A549 (cell line): ENCODE results near the gene LIMS1. TPM values are rescaled to one million over a fixed set of nuclear protein-coding genes. Genes with fewer than 3 reads are reported as not detected.
"Not testable (repeated sequence)": the region's sequence is repeated elsewhere in the genome, so short reads cannot be mapped to it uniquely, and the experiment has no call there.

Experiments
- ATAC-seq, 2 experiments: fragments of 200-7000 bp in 1 of 2; fragments of >200 bp in 1 of 2; cut with Nextera tagmentation in 1 of 2; cut with Tn5 transposase in 1 of 2; 3 replicates each; pipeline versions ENCODE4 v1.8.0 to v1.9.1; 2018 to 2020; ENCODE audit warnings: mild to moderate bottlenecking in 1 of 2, moderate library complexity in 1 of 2
- CTCF ChIA-PET: fragments of 300-600 bp; sonication (Branson Sonifier 250); formaldehyde crosslinking; extraction: SDS; loops from one replicate; lab custom pipeline; 2021; ENCODE audit warnings: antibody characterized with exemption, inconsistent platforms; lab: Yijun Ruan, JAX
- POLR2A ChIA-PET: fragments of 350-600 bp; formaldehyde crosslinking; extraction: SDS; loops from one replicate; lab custom pipeline; 2021; ENCODE audit warnings: antibody characterized with exemption, inconsistent platforms; lab: Yijun Ruan, JAX
- DNase-seq, 2 experiments: peaks; one replicate each; pipeline versions ENCODE4 v3.0.0 to v3.0.0-alpha.2; 2011 to 2016; ENCODE audit warnings: low read depth in 1 of 2, low spot score in 1 of 2
- FAIRE-seq: peaks from 2 replicates; lab custom pipeline; 2011; peaks lifted over from hg19 to GRCh38; lab: Jason Lieb, UNC
- H3K27ac ChIP-seq, 2 experiments: fragments of >200 bp; sonication (Bioruptor Twin); formaldehyde crosslinking; 3 replicates each; pipeline ENCODE4 v1.5.1; 2016 to 2017
- H3K4me1 ChIP-seq: fragments of >200 bp; sonication (Bioruptor Twin); formaldehyde crosslinking; 3 replicates; pipeline ENCODE4 v1.6.1; 2016
- H3K4me2 ChIP-seq: fragments of >200 bp; sonication (Bioruptor Twin); formaldehyde crosslinking; 3 replicates; pipeline ENCODE4 v1.6.1; 2016
- H3K4me3 ChIP-seq: fragments of >200 bp; sonication (Bioruptor Twin); formaldehyde crosslinking; 3 replicates; pipeline ENCODE4 v1.5.1; 2016
- H3K9me3 ChIP-seq: fragments of >200 bp; sonication (Bioruptor Twin); formaldehyde crosslinking; 3 replicates; pipeline ENCODE4 v1.6.1; 2016
- BHLHE40 ChIP-seq: IDR thresholded peaks from 2 replicates; pipeline ENCODE4 v1.6.1; 2012; ENCODE audit warnings: low read depth, low read length, inconsistent platforms
- CBX2 ChIP-seq: fragments of 200-600 bp; sonication (generic); IDR thresholded peaks from 2 replicates; pipeline ENCODE4 v1.6.1; 2016; ENCODE audit warnings: low read depth, mild to moderate bottlenecking, borderline replicate concordance
- CEBPB ChIP-seq, 2 experiments: fragments of >200 bp in 1 of 2; sonication (Bioruptor Twin) in 1 of 2; formaldehyde crosslinking in 1 of 2; IDR thresholded peaks; 2 replicates each; pipeline ENCODE4 v1.6.1; 2012 to 2016
- EHMT2 ChIP-seq: fragments of 200-600 bp; sonication (generic); IDR thresholded peaks from 2 replicates; pipeline ENCODE4 v1.6.1; 2016; ENCODE audit warnings: antibody characterized with exemption, low read depth, mild to moderate bottlenecking, moderate library complexity
- FOSB ChIP-seq: fragments of 250-450 bp; sonication (Bioruptor Pico); IDR thresholded peaks from 2 replicates; pipeline ENCODE4 v1.5.0; 2020; ENCODE audit warnings: mild to moderate bottlenecking, moderate library complexity
- FOSL2 ChIP-seq, 2 experiments: fragments of 450-650 bp in 1 of 2; fragments of >200 bp in 1 of 2; sonication (Bioruptor Twin) in 1 of 2; formaldehyde crosslinking; IDR thresholded peaks; 2 replicates each; pipeline versions ENCODE4 v1.5.0 to v1.6.1; 2016 to 2020; ENCODE audit warnings: mild to moderate bottlenecking in 1 of 2, moderate library complexity in 1 of 2
- HDAC2 ChIP-seq: fragments of 200-600 bp; sonication (generic); IDR thresholded peaks from 2 replicates; pipeline ENCODE4 v1.6.1; 2016
- JUN ChIP-seq, 2 experiments: fragments of >200 bp; sonication (Bioruptor Twin); formaldehyde crosslinking; IDR thresholded peaks; 2 replicates in 1 of 2; 3 replicates in 1 of 2; pipeline ENCODE4 v1.6.1; 2016 to 2017
- MAFK ChIP-seq: fragments of 450-650 bp; IDR thresholded peaks from 2 replicates; pipeline ENCODE4 v1.6.1; 2014; ENCODE audit not compliant: partially characterized antibody
- MYC ChIP-seq: IDR thresholded peaks from 2 replicates; pipeline ENCODE4 v1.6.1; 2012; ENCODE audit warnings: mild to moderate bottlenecking, inconsistent platforms, low read length, improper control_type of control experiment, borderline replicate concordance
- NFE2L2 ChIP-seq: fragments of 150-350 bp; conservative IDR thresholded peaks from 2 replicates; pipeline ENCODE4 v1.6.1; 2014; ENCODE audit warnings: low read length
- POLR2A ChIP-seq: IDR thresholded peaks from 2 replicates; pipeline ENCODE4 v1.6.1; 2012; ENCODE audit warnings: mild to moderate bottlenecking, low read length
- RARB ChIP-seq: fragments of 250-450 bp; sonication (Bioruptor Pico); IDR thresholded peaks from 2 replicates; pipeline ENCODE4 v1.8.0; 2021; ENCODE audit warnings: mild to moderate bottlenecking, moderate library complexity
- SMC3 ChIP-seq: fragments of >200 bp; sonication (Bioruptor Twin); formaldehyde crosslinking; IDR thresholded peaks from 3 replicates; pipeline ENCODE4 v1.6.1; 2018; ENCODE audit warnings: inconsistent platforms
- TP53 ChIP-seq: fragments of 250-450 bp; sonication (Bioruptor Pico); IDR thresholded peaks from 2 replicates; pipeline ENCODE4 v1.5.0; 2021; ENCODE audit warnings: mild to moderate bottlenecking, moderate library complexity
- WGBS: methylation state at CpG from one replicate; pipeline ENCODE4 v1.1.6; 2017; ENCODE audit errors: missing lambda C conversion rate; 5-methylcytosine and 5-hydroxymethylcytosine counted together
- polyA plus RNA-seq, 4 experiments: library from polyadenylated mRNA; depleted of rRNA in 3 of 4; stranded (reverse); fragments of >200 nt; fragmentation: RNase III in 1 of 4; extraction: RNeasy Plus Mini Kit Qiagen cat#74134 plus additional on column Dnase treatment in 1 of 4; gene quantifications; 2 replicates in 3 of 4; 3 replicates in 1 of 4; pipeline ENCODE4 v1.2.3, GENCODE V29; 2011 to 2017
- TF ChIP-seq, protein P1 (sequence below): fragments of 450-650 bp; IDR thresholded peaks from 2 replicates; pipeline ENCODE4 v1.6.1; 2014; ENCODE audit warnings: antibody characterized with exemption
- TF ChIP-seq, protein P2 (sequence below): fragments of >200 bp; sonication (Bioruptor Twin); formaldehyde crosslinking; IDR thresholded peaks from 3 replicates; pipeline ENCODE4 v1.6.1; 2016
- TF ChIP-seq, protein P3 (sequence below): IDR thresholded peaks from 2 replicates; pipeline ENCODE4 v1.6.1; 2012
- TF ChIP-seq, protein P4 (sequence below): fragments of >200 bp; sonication (Bioruptor Twin); formaldehyde crosslinking; IDR thresholded peaks from 3 replicates; pipeline ENCODE4 v1.5.1; 2016

Gene LIMS1
- polyA plus RNA-seq, 2 of the 4 experiments (the other 2 are of a cell fraction), result 40.0 to 94.1 TPM

DNA sequence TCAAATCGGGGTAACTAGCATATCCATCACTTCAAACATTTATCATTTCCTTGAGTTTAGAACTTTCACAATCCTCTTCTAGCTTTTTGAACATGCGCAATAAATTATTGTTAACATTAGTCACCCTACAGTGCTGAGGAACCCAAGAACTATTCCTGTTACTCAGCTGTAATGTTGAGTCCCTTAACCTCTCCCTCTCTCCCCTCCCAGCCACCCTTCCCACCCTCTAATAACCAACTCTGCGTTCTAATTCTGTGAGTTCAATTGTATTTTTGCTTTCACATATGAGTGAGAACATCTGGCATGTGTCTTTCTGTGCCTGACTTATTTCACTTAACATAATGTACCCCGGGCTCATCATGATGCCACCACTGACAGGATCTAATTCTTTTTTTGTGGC lies 106.5 kb downstream of the LIMS1 start:
- TF ChIP-seq, protein P1, sequence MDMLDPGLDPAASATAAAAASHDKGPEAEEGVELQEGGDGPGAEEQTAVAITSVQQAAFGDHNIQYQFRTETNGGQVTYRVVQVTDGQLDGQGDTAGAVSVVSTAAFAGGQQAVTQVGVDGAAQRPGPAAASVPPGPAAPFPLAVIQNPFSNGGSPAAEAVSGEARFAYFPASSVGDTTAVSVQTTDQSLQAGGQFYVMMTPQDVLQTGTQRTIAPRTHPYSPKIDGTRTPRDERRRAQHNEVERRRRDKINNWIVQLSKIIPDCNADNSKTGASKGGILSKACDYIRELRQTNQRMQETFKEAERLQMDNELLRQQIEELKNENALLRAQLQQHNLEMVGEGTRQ, result no peak
- TF ChIP-seq FOSL2 (IDR thresholded peaks at IDR 0.05), result no peak
- TF ChIP-seq FOSL2 (CRISPR knock-in tag; IDR thresholded peaks at IDR 0.05), result peak; percentile 55
- TF ChIP-seq TP53, result no peak
- TF ChIP-seq CEBPB (IDR thresholded peaks at IDR 0.05), result peak in 1 of 2 experiments; percentile 37; a peak in 1 of 4 replicates
- peak; percentile 27 to 49 for DNase-seq
- peak; percentile 70; a peak in 5 of 6 replicates for ATAC-seq
- peak overlapping the region; percentile 57 to 78; a peak in 5 of 6 replicates for H3K27ac ChIP-seq
- WGBS, result 28% methylated on average over 4 of the region's 4 CpGs
- H3K4me2 ChIP-seq, result peak overlapping the region; percentile 65
- no peaks in the 10 kb centered on the region for H3K9me3 ChIP-seq
- no peak overlapping the region for H3K4me3 ChIP-seq
- FAIRE-seq, result no peak
- CTCF ChIA-PET, result interaction anchor here (1.5 kb wide), 1 partner anchor 11 kb away, joined by 4 read pairs; no protein-coding TSS in a partner anchor
- H3K4me1 ChIP-seq, result peaks cover 46% of the 10 kb centered on the region
- POLR2A ChIA-PET, result interaction anchor here (1.7 kb wide), 1 partner anchor 107 kb away, joined by 4 read pairs; no protein-coding TSS in a partner anchor

DNA sequence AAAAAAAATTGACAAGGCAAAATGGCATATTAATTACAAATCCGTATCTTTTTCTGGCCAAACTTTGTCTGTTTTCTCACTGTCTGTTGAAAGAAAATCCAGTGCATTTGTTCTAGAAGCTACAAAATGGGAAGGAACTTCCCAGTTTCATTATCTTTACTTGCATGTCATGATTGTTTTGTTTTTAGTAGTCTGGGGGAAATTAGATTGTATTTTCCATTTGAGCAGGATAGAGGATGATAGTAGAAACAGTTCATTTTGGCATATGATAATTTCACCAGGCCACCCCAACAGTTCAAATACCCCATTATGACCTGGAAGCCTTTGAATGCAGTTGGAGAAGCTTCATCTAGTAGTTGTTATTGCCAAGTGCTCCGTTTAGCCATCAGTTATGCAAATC lies 107.5 kb downstream of the LIMS1 start:
- 88% methylated on average over 2 of the region's 2 CpGs for WGBS
- no peak for TF ChIP-seq CBX2
- TF ChIP-seq, protein P2, sequence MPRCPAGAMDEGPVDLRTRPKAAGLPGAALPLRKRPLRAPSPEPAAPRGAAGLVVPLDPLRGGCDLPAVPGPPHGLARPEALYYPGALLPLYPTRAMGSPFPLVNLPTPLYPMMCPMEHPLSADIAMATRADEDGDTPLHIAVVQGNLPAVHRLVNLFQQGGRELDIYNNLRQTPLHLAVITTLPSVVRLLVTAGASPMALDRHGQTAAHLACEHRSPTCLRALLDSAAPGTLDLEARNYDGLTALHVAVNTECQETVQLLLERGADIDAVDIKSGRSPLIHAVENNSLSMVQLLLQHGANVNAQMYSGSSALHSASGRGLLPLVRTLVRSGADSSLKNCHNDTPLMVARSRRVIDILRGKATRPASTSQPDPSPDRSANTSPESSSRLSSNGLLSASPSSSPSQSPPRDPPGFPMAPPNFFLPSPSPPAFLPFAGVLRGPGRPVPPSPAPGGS, result no peak
- TF ChIP-seq MYC, result no peak
- no peak for TF ChIP-seq FOSL2 (IDR thresholded peaks at IDR 0.05)
- no peak for TF ChIP-seq FOSL2 (CRISPR knock-in tag; IDR thresholded peaks at IDR 0.05)
- no peak for FAIRE-seq
- no peak for DNase-seq
- no peak overlapping the region for H3K4me2 ChIP-seq
- H3K9me3 ChIP-seq, result no peaks in the 10 kb centered on the region
- no peak for ATAC-seq
- H3K27ac ChIP-seq, result no peak overlapping the region
- peaks cover 36% of the 10 kb centered on the region for H3K4me1 ChIP-seq
- ChIA-PET POLR2A (no interaction called here), CTCF (interaction anchor here (1.4 kb wide), 1 partner anchor 68 kb away, joined by 6 read pairs; no protein-coding TSS in a partner anchor)
- H3K4me3 ChIP-seq, result no peak overlapping the region

DNA sequence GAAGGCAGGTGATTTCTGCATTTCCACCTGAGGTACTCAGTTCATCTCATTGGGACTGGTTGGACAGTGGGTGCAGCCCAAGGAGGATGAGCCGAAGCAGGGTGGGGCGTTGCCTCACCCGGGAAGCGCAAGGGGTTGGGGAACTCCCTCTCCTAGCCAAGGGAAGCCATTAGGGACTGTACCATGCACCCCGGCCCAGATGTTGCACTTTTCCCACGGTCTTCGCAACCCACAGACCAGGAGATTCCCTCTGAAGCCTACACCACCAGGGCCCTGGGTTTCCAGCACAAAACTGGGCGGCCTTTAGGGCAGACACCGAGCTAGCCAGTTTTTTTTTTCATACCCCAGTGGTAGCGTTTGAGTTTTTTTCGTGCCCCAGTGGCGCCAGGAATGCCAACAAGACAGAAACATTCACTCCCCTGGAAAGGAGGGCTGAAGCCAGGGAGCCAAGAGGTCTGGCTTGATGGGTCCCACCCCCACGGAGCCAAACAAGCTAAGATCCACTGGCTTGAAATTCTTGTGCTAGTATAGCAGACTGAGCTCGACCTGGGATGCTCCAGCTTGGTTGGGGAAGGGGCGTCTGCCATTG lies 109.1 kb downstream of the LIMS1 start:
- Histone ChIP-seq H3K9me3 (no peaks in the 10 kb centered on the region), H3K4me2 (no peak overlapping the region), H3K27ac (no peak overlapping the region)
- CTCF ChIA-PET, result no interaction called here
- 94% methylated on average over 14 of the region's 15 CpGs for WGBS
- FAIRE-seq (no peak), ATAC-seq (no peak)
- TF ChIP-seq FOSB (CRISPR knock-in tag), result no peak
- TF ChIP-seq JUN (IDR thresholded peaks at IDR 0.05), result no peak
- no peak for TF ChIP-seq HDAC2
- TF ChIP-seq, protein P3, sequence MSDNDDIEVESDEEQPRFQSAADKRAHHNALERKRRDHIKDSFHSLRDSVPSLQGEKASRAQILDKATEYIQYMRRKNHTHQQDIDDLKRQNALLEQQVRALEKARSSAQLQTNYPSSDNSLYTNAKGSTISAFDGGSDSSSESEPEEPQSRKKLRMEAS, result no peak
- no peak for TF ChIP-seq BHLHE40
- TF ChIP-seq, protein P1, result no peak
- no peak for TF ChIP-seq RARB (CRISPR knock-in tag)
- TF ChIP-seq SMC3, result no peak
- no peak for TF ChIP-seq POLR2A
- TF ChIP-seq EHMT2, result no peak
- TF ChIP-seq CBX2, result no peak
- TF ChIP-seq NFE2L2, result no peak
- TF ChIP-seq CEBPB (IDR thresholded peaks at IDR 0.05), result no peak
- TF ChIP-seq MAFK, result no peak
- TF ChIP-seq, protein P4, sequence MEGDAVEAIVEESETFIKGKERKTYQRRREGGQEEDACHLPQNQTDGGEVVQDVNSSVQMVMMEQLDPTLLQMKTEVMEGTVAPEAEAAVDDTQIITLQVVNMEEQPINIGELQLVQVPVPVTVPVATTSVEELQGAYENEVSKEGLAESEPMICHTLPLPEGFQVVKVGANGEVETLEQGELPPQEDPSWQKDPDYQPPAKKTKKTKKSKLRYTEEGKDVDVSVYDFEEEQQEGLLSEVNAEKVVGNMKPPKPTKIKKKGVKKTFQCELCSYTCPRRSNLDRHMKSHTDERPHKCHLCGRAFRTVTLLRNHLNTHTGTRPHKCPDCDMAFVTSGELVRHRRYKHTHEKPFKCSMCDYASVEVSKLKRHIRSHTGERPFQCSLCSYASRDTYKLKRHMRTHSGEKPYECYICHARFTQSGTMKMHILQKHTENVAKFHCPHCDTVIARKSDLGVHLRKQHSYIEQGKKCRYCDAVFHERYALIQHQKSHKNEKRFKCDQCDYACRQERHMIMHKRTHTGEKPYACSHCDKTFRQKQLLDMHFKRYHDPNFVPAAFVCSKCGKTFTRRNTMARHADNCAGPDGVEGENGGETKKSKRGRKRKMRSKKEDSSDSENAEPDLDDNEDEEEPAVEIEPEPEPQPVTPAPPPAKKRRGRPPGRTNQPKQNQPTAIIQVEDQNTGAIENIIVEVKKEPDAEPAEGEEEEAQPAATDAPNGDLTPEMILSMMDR, result no peak
- TF ChIP-seq, all 56 proteins: peak for 0
- Histone ChIP-seq H3K4me1 (peaks cover 27% of the 10 kb centered on the region), H3K4me3 (no peak overlapping the region)
- POLR2A ChIA-PET, result no interaction called here
- DNase-seq, result no peak

DNA sequence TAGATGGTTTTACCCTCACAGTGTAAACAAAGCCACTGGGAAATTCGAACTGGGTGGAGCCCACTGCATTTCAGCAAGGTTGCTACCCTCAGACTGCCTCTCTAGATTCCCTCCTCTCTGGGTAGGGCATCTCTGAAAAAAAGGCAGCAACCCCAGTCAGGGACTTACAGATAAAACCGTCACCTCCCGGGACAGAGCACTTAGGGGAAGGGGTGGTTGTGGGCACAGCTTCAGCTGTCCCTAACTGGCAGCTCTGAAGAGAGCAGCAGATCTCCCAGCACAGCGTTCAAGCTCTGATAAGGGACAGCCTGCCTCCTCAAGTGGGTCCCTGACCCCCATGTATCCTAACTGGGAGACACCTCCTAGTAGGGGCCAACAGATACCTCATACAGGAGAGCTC lies 109.6 kb downstream of the LIMS1 start:
- H3K4me2 ChIP-seq, H3K4me3 ChIP-seq, ATAC-seq, FAIRE-seq, POLR2A ChIA-PET, DNase-seq, H3K27ac ChIP-seq, CTCF ChIA-PET, H3K9me3 ChIP-seq: not testable (repeated sequence)
- peaks cover 27% of the 10 kb centered on the region for H3K4me1 ChIP-seq
- 82% methylated on average over 3 of the region's 4 CpGs for WGBS

DNA sequence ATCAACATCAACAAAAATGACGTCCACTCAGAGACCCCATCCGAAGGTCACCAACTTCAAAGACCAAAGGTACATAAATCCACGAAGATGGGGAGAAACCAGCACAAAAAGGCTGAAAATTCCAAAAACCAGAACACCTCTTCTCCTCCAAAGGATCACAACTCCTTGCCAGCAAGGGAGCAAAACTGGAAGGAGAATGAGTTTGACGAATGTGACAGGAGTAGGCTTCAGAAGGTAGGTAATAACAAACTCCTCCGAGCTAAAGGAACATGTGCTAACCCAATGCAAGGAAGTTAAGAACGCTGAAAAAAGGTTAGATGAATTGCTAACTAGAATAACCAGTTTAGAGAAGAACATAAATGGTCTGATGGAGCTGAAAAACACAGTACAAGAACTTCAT lies 110.2 kb downstream of the LIMS1 start:
- CTCF ChIA-PET, H3K4me3 ChIP-seq, FAIRE-seq, POLR2A ChIA-PET, H3K27ac ChIP-seq, ATAC-seq, H3K4me2 ChIP-seq, H3K9me3 ChIP-seq, DNase-seq: not testable (repeated sequence)
- peaks cover 21% of the 10 kb centered on the region for H3K4me1 ChIP-seq
- 94% methylated on average over 6 of the region's 6 CpGs for WGBS
